Neural progenitor cell (in vitro differentiated cells): ENCODE data around the gene ANKRD13D.

Experiments
- CTCF ChIP-seq: fragments of 200-600 bp; sonication (generic); IDR thresholded peaks from 2 replicates; pipeline ENCODE4 v1.5.1; 2017; ENCODE audit warnings: antibody characterized with exemption, mild to moderate bottlenecking
- EZH2 ChIP-seq: fragments of 200-600 bp; sonication (generic); IDR thresholded peaks from 2 replicates; pipeline ENCODE4 v1.6.1; 2017; ENCODE audit warnings: antibody characterized with exemption, mild to moderate bottlenecking, moderate library complexity
- EZH2phosphoT487 ChIP-seq: fragments of 200-600 bp; sonication (generic); IDR thresholded peaks from 2 replicates; pipeline ENCODE4 v1.6.1; 2017; ENCODE audit warnings: antibody characterized with exemption

GRCh38 chr11:67306769-67307544, 17.9 kb downstream of the ANKRD13D start:
- TF ChIP-seq CTCF (no peak), EZH2phosphoT487 (no peak), EZH2 (no peak)
